ENCODE results near the gene GGNBP2. TPM values are rescaled to one million over a fixed set of nuclear protein-coding genes. Genes with fewer than 3 reads are reported as not detected.
"Not testable (repeated sequence)": the region's sequence is repeated elsewhere in the genome, so short reads cannot be mapped to it uniquely, and the experiment has no call there.

GGNBP2 gene
- total RNA-seq, 1 donor: 61.9 TPM

- no peaks in the 10 kb centered on the region for H3K27me3 ChIP-seq (ENCODE audit: insufficient read depth, low read length)
- H3K79me2 ChIP-seq (ENCODE audit: insufficient read depth, low read length): no peaks in the 10 kb centered on the region
- H3K27ac ChIP-seq (ENCODE audit: low read depth, low read length): no peak overlapping the region
- H2AFZ ChIP-seq (ENCODE audit: low read length): no peak overlapping the region
- DNase-seq (ENCODE audit: insufficient read length, low spot score, missing footprints): no peak
- no peaks in the 10 kb centered on the region for H3K9me3 ChIP-seq (ENCODE audit: low read depth, low read length)
- no peak overlapping the region for H3K4me2 ChIP-seq (ENCODE audit: insufficient read depth, low read length)
- no peak overlapping the region for H3K4me3 ChIP-seq (ENCODE audit: insufficient read depth, low read length)
- H3K4me1 ChIP-seq (ENCODE audit: insufficient read depth, low read length): no peaks in the 10 kb centered on the region
- TF ChIP-seq, protein P1, sequence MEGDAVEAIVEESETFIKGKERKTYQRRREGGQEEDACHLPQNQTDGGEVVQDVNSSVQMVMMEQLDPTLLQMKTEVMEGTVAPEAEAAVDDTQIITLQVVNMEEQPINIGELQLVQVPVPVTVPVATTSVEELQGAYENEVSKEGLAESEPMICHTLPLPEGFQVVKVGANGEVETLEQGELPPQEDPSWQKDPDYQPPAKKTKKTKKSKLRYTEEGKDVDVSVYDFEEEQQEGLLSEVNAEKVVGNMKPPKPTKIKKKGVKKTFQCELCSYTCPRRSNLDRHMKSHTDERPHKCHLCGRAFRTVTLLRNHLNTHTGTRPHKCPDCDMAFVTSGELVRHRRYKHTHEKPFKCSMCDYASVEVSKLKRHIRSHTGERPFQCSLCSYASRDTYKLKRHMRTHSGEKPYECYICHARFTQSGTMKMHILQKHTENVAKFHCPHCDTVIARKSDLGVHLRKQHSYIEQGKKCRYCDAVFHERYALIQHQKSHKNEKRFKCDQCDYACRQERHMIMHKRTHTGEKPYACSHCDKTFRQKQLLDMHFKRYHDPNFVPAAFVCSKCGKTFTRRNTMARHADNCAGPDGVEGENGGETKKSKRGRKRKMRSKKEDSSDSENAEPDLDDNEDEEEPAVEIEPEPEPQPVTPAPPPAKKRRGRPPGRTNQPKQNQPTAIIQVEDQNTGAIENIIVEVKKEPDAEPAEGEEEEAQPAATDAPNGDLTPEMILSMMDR (IDR thresholded peaks at IDR 0.05; ENCODE audit: extremely low read depth, low read depth, low read length): no peak
- peaks cover 39% of the 10 kb centered on the region for H3K36me3 ChIP-seq (ENCODE audit: insufficient read depth, low read length)
- no peaks in the 10 kb centered on the region for H4K20me1 ChIP-seq (ENCODE audit: insufficient read depth, low read length)
Measured at GRCh38 chr17:36506831-36507230, 37.9 kb upstream of the GGNBP2 start.

DNA sequence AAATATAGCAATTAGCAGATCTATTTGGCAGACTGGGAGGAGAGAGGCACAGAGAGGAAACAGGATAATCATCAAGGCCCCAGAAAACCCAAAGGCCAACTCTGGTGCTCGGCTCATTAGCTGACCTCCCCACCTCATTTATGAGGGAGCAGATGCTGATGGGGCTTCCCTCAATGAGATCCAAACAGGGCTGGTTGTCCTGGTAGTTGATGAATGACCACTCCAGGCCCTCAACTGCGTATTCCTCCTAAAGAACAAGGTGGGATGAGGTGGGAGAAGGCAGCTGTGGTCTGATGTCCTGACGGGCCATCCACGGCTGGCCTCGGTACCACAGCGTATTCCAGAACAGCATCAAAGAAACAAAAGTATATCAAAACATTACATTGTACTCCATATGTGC lies 37.5 kb upstream of the GGNBP2 start:
- DNase-seq (ENCODE audit: insufficient read length, low spot score, missing footprints): no peak
- Histone ChIP-seq H3K4me1 (ENCODE audit: insufficient read depth, low read length) (no peaks in the 10 kb centered on the region), H2AFZ (ENCODE audit: low read length) (no peak overlapping the region), H3K4me2 (ENCODE audit: insufficient read depth, low read length) (no peak overlapping the region), H3K27me3 (ENCODE audit: insufficient read depth, low read length) (no peaks in the 10 kb centered on the region), H3K4me3 (ENCODE audit: insufficient read depth, low read length) (no peak overlapping the region), H4K20me1 (ENCODE audit: insufficient read depth, low read length) (no peaks in the 10 kb centered on the region), H3K27ac (ENCODE audit: low read depth, low read length) (no peak overlapping the region), H3K79me2 (ENCODE audit: insufficient read depth, low read length) (no peaks in the 10 kb centered on the region), H3K36me3 (ENCODE audit: insufficient read depth, low read length) (peaks cover 39% of the 10 kb centered on the region), H3K9me3 (ENCODE audit: low read depth, low read length) (no peaks in the 10 kb centered on the region)
- TF ChIP-seq, protein P1 (IDR thresholded peaks at IDR 0.05; ENCODE audit: extremely low read depth, low read depth, low read length): no peak

DNA sequence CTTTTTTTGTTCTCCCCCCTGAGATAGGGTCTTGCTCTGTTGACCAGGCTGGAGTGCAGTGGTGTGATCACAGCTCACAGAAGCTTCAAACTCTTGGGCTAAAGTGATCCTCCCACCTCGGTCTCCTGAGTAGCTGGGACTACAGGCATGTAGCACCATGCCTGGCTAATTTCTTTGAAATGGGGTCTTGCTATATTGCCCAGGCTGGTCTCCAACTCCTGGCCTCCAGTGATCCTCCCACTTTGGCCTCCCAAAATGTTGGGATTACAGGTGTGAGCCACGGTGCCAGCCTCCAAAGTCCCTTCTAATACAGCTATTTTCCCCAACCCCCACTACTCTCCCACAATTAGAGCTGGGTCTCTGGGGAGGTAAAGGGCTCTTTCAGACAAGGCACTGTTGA lies 36.3 kb upstream of the GGNBP2 start:
- not testable (repeated sequence) for DNase-seq (ENCODE audit: insufficient read length, low spot score, missing footprints); H3K9me3 ChIP-seq (ENCODE audit: low read depth, low read length); H3K27me3 ChIP-seq (ENCODE audit: insufficient read depth, low read length); H2AFZ ChIP-seq (ENCODE audit: low read length); H4K20me1 ChIP-seq (ENCODE audit: insufficient read depth, low read length); H3K4me1 ChIP-seq (ENCODE audit: insufficient read depth, low read length); H3K4me3 ChIP-seq (ENCODE audit: insufficient read depth, low read length); H3K27ac ChIP-seq (ENCODE audit: low read depth, low read length); H3K79me2 ChIP-seq (ENCODE audit: insufficient read depth, low read length); H3K4me2 ChIP-seq (ENCODE audit: insufficient read depth, low read length)
- H3K36me3 ChIP-seq (ENCODE audit: insufficient read depth, low read length): peaks cover 42% of the 10 kb centered on the region

DNA sequence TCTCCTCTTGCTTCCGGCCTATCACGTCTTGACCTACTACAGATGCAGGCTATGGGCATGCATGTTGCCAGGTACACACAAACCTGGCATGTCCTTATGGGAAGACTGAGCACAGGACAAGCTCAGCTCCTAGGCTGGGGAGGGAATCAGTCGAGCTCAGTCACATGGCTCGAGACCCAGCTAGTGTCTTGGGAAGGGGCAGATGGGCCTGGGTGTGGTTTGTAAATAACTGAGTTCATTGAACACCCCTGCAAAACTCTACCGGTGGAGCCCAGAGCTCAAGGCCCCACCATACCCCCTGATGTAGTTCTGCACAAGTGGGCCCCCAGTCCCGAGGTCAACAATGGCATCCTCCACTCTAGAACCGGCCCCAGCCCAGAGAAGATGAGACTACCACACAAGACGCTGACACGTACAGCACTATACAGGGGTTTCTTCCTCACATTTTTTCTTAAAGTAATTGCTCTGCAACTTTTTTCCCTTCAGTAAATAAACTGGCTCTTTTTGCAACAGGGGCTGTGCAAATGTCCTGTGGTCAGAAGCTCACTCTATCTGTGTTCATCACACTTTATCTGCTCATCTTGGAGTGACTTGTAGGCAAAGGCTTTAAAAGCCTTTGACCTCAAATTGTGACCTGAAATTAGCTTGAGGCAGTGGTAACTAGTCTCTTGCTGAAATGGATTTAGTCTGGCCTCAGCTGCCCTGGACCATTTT lies 35.3 kb upstream of the GGNBP2 start:
- H3K36me3 ChIP-seq (ENCODE audit: insufficient read depth, low read length): peaks cover 35% of the 10 kb centered on the region
- no peak for DNase-seq (ENCODE audit: insufficient read length, low spot score, missing footprints)
- H2AFZ ChIP-seq (ENCODE audit: low read length): no peak overlapping the region
- H3K9me3 ChIP-seq (ENCODE audit: low read depth, low read length): no peaks in the 10 kb centered on the region
- H3K4me1 ChIP-seq (ENCODE audit: insufficient read depth, low read length): no peaks in the 10 kb centered on the region
- H3K4me2 ChIP-seq (ENCODE audit: insufficient read depth, low read length): no peak overlapping the region
- H3K27ac ChIP-seq (ENCODE audit: low read depth, low read length): no peak overlapping the region
- no peaks in the 10 kb centered on the region for H3K27me3 ChIP-seq (ENCODE audit: insufficient read depth, low read length)
- TF ChIP-seq, protein P1 (IDR thresholded peaks at IDR 0.05; ENCODE audit: extremely low read depth, low read depth, low read length): no peak
- no peaks in the 10 kb centered on the region for H3K79me2 ChIP-seq (ENCODE audit: insufficient read depth, low read length)
- H3K4me3 ChIP-seq (ENCODE audit: insufficient read depth, low read length): no peak overlapping the region
- no peaks in the 10 kb centered on the region for H4K20me1 ChIP-seq (ENCODE audit: insufficient read depth, low read length)
